Measurements from ENCODE around the gene ADI1. TPM values are rescaled to one million over a fixed set of nuclear protein-coding genes. Genes with fewer than 3 reads are reported as not detected.

ADI1 gene
- total and polyA plus RNA-seq, 12 donors, result 50.0 to 160 (median 103) TPM

GRCh38 chr2:3547915-3548314, 28.6 kb upstream of the ADI1 start:
- H3K4me1 ChIP-seq (replicated peaks in 1 of 2), result no peaks in the 10 kb centered on the region
- peaks cover 0 to 86% of the 10 kb centered on the region in 2 donors for H3K36me3 ChIP-seq (replicated peaks in 1 of 2)
- 82 to 91% (median 85%) methylated on average over 2 of the region's 2 CpGs for WGBS, 4 donors
- H3K27me3 ChIP-seq, result no peaks in the 10 kb centered on the region
- no peak for DNase-seq
- intact Hi-C loops (cut with DNase I), result no loop called here
- H3K4me3 ChIP-seq, result no peak overlapping the region
- TF ChIP-seq POLR2A (IDR thresholded peaks at IDR 0.05) (no peak), CTCF (IDR thresholded peaks at IDR 0.05) (no peak)
- no peak overlapping the region for H3K27ac ChIP-seq
- H3K9me3 ChIP-seq (replicated peaks in 1 of 3), result no peaks in the 10 kb centered on the region

GRCh38 chr2:3545788-3546478, 26.6 kb upstream of the ADI1 start:
- no peak for DNase-seq
- peaks cover 0 to 84% of the 10 kb centered on the region in 2 donors for H3K36me3 ChIP-seq (replicated peaks in 1 of 2)
- no peaks in the 10 kb centered on the region for H3K27me3 ChIP-seq
- intact Hi-C loops (cut with DNase I), result no loop called here
- TF ChIP-seq CTCF (IDR thresholded peaks at IDR 0.05) (no peak), POLR2A (IDR thresholded peaks at IDR 0.05) (no peak)
- H3K9me3 ChIP-seq (replicated peaks in 1 of 3), result no peaks in the 10 kb centered on the region
- H3K27ac ChIP-seq, result no peak overlapping the region
- H3K4me1 ChIP-seq (replicated peaks in 1 of 2), result no peaks in the 10 kb centered on the region
- no peak overlapping the region for H3K4me3 ChIP-seq
- 85 to 90% (median 88%) methylated on average over 10 of the region's 10 CpGs for WGBS, 4 donors

- Histone ChIP-seq H3K9me3 (replicated peaks in 1 of 3) (no peaks in the 10 kb centered on the region), H3K27ac (no peak overlapping the region), H3K4me1 (replicated peaks in 1 of 2) (no peaks in the 10 kb centered on the region), H3K27me3 (no peaks in the 10 kb centered on the region), H3K4me3 (no peak overlapping the region), H3K36me3 (replicated peaks in 1 of 2) (peaks cover 0 to 68% of the 10 kb centered on the region in 2 donors)
- TF ChIP-seq CTCF (IDR thresholded peaks at IDR 0.05), result no peak
- no peak for TF ChIP-seq POLR2A (IDR thresholded peaks at IDR 0.05)
- 68 to 74% (median 69%) methylated on average over 6 of the region's 6 CpGs for WGBS, 4 donors
- intact Hi-C loops (cut with DNase I), result no loop called here
- no peak for DNase-seq
Observed at GRCh38 chr2:3543023-3543683, 23.8 kb upstream of the ADI1 start.

GRCh38 chr2:3542107-3542506, 22.8 kb upstream of the ADI1 start:
- Histone ChIP-seq H3K27me3 (no peaks in the 10 kb centered on the region), H3K27ac (no peak overlapping the region), H3K9me3 (replicated peaks in 1 of 3) (no peaks in the 10 kb centered on the region), H3K4me3 (no peak overlapping the region), H3K36me3 (replicated peaks in 1 of 2) (peaks cover 0 to 58% of the 10 kb centered on the region in 2 donors), H3K4me1 (replicated peaks in 1 of 2) (peaks cover 0 to 3% of the 10 kb centered on the region in 2 donors)
- WGBS, 4 donors, result 93 to 96% (median 96%) methylated on average over 5 of the region's 5 CpGs
- intact Hi-C loops (cut with DNase I), result no loop called here
- no peak for DNase-seq
- TF ChIP-seq CTCF (IDR thresholded peaks at IDR 0.05) (no peak), POLR2A (IDR thresholded peaks at IDR 0.05) (no peak)

Measured in adrenal gland (tissue), 12 donors.